ENCODE measurements around the gene ATP6V0C.
"Not testable (repeated sequence)": the region's sequence is repeated elsewhere in the genome, so short reads cannot be mapped to it uniquely, and the experiment has no call there.

Gene ATP6V0C

DNA sequence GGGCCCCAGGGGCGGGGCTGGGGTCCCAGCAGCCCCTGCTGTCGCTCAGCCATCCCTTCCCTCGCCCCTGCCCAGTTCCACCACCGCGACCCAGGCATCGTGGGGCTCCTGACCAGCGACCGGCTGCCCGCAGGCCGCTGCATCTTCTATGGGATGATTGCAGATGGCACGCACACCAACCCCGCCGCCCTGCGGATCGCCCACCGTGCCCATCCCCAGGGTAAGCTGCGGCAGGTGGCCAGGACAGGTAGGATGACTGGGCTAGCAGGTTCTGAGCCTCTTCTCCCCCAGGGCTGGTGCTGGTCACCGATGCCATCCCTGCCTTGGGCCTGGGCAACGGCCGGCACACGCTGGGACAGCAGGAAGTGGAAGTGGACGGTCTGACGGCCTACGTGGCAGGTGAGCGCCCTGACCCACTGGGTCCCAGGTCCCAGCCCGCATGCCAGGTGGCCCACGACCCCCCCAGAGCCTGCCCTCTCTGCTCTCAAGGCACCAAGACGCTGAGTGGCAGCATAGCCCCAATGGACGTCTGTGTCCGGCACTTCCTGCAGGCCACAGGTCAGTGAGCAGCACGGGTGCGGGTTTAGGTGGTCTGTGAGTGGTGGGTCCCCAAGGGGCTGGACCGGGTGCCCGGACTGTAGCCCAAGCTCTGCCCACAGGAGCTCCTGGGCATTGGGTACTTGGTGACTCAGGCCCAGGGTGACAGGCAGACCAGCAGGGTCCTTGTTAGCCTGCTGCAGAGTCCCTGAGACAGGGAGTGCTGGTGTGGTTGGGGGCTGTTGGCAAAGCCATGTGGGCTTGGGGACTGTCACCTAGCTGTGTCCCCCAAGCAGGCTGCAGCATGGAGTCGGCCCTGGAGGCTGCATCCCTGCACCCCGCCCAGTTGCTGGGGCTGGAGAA is 14.7 kb downstream of the ATP6V0C start:
- DNase-seq (ENCODE audit: low read depth in 2 of 2), result no peak

DNA sequence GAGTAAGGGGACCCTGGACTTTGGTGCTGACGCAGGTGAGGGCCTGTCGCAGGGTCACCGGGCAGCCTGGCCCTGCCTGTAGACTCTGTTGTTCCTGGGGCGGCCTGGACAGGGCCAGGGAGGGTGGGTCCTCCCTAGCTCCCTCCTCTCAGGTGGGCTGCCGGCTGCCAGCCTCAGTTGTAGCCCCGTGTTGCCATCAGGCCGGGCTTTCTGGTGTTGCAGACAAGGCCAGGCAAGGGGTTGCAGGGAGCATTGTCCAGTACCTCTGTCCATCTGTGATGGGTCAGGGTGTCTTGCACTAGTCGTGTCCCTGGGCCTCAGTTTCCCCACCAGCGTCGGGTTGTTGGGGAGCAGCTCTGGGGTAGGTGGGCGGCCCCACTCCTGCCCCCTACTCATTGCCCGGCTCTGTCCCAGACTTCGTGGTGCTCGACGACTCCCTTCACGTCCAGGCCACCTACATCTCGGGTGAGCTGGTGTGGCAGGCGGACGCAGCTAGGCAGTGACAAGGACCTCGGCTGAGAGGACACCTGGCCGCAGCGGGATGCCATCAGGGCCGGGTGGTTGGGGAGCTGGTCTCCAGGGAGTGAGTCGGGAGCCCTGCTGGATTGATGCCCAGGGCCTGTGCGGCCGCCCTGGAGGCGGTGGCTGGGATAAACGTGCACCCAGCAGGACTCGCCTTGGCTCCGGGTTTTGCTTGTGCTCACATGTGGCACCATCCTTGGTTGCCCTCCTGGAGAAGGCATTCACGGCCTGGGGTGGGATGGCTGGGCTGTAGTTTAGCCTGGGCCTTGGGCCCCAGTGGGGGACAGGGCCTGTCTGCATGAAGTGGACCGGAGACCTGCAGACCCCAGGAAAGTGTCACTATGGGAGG is 15.5 kb downstream of the ATP6V0C start:
- no peak for DNase-seq (ENCODE audit: low read depth in 2 of 2)

DNA sequence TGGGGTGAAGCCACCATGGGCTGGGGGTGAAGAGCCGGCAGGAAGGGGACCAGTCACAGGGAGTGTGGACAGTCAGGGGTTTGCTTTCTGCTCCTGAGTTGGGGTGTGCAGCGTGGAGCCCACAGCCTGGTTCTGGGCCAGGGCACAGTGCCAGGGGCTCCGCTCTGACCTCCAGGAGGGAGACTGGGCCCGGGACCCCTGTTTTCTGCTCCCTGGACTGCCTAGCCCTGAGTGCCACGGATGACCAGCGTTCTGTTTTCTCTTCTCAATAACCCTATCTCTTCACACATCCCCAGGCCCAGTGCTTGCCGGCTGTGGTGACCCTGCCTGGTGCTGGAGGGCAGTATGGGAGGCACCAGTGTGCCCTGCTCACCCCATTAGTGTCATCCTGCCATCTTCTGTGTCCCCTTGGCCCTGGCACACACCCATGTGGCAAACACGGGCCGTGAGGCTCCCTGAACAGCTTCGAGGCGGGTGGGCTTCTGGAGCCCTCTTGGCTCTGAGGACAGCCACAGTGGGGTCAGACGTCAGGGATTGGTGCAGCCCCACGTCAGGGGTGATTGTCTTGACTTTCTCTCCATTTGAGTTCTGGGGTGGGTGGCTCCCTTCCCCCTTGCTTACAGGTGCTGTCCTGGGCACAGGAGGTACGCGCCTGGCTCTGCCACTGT is 16.3 kb downstream of the ATP6V0C start:
- no peak for DNase-seq (ENCODE audit: low read depth in 2 of 2)

DNA sequence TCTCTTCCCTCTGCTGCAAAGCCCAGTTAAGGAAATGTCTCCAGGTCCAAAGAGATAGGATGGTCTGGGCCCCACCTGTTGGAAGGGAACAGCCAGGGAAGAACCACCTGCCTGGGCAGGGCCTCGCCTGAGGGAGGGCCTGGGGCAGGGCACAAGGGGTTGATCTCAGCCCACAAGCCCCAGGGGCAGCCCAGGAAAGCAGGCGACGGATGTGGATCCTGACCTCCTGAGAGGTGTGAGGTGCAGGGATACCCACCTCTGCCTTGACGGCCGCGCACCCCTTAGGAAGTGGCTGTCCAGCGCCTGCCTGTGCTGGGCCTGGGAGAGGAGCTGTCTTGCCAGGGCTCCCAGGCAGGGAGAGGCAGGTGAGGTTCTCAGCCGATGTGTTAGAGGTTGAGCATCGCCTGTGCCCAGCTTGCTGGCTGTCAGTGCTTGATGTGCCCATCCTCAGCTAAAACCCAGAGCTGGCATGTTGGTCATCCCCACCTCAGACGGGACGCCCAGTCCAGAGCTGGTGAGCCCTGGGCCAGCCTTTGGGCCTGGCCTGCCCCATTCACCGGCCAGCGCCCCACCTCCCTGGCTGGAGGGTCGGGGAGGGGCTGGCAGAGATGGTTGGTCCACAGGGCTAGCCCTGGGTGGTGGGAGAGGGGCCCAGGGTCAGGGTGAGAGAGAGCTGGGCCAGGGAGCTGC is 17.0 kb downstream of the ATP6V0C start:
- no peak for DNase-seq (ENCODE audit: low read depth in 2 of 2)

DNA sequence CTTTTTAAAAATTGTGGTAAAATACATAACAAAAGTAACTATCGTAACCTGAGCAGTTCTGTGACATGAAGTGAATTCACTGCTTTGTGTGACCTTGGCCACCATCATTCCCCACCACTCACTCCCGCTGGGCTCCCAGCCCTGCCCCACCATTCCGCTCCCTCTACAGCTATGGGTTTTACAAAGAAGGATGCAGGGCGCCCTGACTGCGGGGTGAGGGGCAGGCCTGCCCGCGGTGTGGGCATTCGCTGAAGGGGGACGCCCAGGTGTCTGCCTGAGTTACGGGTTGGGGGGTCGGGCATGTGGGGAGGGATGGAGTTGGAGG is 17.6 kb downstream of the ATP6V0C start, which contains the start of gene CEMP1:
Gene CEMP1 (minus strand): TSS at position 38 of the 325 bp plus-strand sequence. CDS start 335 bp downstream, outside the sequence.
- no peak for DNase-seq (ENCODE audit: low read depth in 2 of 2)

DNA sequence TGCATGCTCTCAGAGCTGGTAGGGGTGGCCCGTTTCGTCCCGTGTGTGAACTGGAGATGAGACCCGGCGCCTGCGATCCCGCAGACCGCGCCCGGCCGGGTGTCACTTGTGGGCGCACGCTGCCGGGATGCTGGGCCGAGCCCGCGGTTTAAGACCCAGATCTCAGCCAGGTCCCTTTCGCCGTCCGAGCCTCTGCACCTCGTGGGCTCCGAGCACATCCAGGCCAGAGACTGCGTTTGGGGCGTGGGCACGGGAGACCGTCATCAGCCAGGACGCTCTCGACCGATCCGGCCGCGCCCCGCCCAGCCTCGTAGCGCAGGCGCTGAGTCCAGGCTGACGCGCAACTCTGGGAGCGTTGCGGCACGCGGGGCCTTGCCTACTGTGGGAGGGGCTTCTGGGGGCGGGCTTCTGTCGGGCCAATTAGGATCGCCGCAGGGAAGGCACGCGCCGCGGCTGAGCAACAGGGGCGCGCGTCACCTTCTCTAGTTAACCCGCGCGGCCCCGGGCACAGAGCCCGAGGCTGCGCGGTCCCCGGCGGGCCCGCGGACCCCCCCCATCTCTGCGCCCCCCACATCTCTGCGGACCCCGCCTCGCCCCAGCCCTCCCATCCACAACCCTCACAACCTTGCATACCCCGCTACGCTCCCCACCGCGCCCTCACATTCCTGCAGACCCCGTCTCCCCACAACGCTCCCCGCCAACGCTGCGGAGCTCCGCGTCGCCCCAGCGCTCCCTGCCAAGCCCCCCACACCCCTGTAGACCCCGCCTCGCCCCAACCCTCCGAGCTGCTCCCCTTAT is 18.1 kb downstream of the ATP6V0C start:
- DNase-seq (ENCODE audit: low read depth in 2 of 2), result peak; percentile 93 to 98

DNA sequence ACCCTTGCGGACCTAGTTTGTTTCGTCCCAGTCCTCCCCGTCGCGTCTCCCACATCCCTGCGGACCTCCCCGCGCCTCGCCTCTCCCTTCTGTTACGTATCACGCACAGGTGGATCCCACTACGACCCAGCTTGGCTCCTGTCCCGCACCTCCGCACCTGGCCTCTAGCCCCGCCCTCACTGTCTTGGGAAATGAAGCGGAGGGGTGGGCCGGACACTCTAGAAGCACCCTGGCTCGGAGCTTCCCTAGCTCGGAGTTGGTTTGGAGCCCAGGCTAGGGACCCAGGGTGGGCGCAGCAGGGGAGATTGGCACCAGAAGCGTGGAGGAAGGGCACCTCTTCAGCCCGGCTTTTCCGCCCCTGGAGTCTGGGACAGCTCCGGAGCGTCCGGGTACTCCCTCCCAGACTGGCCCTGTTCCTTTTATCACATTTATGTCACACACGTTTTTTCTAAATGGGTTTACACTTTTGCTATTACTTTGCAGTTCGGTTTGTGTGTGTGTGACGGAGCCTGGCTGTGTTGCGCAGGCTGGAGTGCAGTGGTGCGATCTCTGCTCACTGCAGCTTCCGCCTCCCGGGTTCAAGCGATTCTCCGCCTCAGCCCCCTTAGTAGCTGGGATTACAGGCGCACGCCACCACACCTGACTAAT is 18.9 kb downstream of the ATP6V0C start:
- DNase-seq (ENCODE audit: low read depth in 2 of 2), result peak in 1 of 2 experiments; percentile 49

DNA sequence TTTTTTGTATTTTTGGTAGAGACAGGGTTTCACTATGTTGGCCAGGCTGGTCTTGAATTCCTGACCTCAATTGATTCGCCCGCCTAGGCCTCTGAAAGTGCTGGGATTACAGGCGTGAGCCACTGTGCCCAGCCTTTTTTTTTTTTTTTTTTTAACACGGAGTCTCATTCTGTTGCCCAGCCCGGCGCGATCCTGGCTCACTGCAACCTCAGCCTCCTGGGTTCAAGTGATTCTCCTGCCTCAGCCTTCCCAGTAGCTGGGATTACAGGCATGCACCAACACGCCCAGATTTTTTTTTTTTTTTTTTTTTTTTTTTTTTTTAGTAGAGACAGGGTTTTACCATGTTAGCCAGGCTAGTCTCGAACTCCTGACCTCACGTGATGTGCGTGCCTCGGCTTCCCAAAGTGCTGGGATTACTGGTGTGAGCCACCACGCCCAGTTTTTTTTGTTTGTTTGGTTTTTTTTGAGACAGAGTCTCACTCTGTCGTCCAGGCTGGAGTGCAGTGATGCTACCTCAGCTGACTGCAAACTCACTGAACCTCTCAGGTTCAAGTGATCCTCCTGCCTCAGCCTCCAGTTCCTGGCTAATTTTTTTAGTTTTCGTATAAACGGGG is 19.5 kb downstream of the ATP6V0C start:
- not testable (repeated sequence) for DNase-seq (ENCODE audit: low read depth in 2 of 2)

DNA sequence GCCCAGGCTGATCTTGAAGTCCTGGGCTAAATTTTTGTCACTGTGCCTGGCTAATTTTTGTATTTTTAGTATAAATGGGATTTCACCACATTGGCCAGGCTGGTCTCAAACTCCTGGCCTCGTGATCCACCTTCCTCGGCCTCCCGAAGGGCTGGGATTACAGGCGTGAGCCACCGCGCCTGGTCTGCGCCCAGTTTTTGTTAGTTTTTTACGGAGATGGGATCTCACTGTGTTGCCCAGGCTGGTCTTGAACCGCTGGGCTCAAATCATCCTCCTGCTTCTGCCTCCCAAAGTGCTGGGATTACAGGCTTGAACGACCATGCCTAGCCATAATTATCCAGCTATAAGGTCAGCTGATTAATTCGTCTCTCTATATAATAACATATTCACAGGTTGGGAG is 20.2 kb downstream of the ATP6V0C start:
- no peak for DNase-seq (ENCODE audit: low read depth in 2 of 2)

DNA sequence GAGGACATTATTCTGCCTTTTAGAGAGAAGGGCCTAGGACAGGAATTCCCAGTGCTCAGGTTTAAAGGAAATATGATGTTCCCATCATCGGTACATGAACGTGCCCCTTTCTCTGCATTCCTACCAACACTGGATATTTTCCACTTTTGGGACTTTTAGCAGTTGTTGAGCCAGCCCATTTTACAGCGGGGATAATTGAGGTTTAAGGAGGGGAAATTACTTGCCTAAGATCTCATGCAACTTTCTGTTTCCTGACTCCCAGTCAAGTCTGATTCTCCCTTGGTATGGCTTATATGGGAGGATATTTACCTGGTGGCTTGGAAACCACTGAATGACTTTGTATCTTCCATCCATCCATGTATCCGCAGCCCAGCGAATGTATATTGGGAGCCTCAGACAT is 20.6 kb downstream of the ATP6V0C start:
- not testable (repeated sequence) for DNase-seq (ENCODE audit: low read depth in 2 of 2)

DNA sequence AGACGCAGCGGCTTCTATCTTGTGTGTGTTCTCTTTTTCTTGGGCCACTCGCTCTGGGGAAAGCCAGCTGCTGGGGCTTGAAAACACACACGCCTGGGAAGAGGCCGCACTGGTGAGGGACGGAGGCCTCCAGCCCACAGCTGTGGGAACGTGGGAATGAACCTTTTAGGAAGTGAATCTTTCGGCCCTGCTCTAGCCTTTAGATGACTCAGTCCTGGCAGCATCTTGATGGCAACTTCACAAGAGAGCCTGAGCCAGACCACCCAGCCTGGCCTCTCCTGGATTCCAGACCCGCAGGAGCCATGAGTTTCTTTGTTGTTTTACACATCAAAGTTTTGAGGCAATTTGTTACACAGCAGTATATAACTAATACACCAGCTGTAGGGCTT is 21.9 kb downstream of the ATP6V0C start:
- no peak for DNase-seq (ENCODE audit: low read depth in 2 of 2)

DNA sequence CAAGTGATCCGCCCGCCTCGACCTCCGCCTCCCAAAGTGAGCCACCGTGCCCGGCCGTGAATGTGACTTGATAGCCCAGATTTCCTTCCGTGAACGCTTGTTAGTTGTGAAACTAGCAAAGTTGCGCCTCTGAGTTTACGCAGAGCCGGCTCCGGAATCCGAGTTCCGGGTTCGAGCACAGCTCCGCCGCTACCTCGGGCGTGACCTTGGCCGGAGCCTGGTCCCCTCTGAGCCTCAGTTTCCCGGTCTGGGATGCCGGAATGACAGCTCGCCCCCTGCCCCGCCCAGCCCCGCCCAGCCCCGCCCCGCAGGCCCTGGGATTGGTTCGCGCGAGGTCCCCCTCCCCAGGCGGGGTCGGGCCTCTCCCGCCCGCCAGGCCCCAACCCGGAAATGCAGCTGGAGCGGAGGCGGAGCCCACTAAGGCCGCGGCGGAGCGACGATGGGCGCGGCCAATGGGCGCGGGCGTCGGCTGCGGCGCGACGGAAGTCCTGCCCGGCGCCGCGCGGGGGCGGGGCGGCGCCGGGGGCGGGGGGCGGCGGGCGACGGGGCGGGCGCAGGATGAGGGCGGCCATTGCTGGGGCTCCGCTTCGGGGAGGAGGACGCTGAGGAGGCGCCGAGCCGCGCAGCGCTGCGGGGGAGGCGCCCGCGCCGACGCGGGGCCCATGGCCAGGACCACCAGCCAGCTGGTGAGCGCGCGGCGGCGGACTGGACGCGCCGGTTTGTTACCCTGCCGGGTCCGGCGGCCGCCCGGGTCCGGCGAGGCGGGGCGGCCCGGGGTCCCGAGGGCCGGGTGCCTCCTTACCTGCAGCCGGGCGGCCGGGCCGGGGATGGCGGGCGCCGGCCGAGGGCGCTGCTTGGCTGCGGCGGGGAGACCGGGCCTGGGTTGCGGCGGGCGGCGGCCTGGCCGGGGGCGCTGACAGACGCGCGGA is 24.0 kb downstream of the ATP6V0C start, which contains the start of gene PDPK1:
Gene PDPK1 (plus strand): TSS at position 571 of the 929 bp plus-strand sequence. CDS start 92 bp downstream, at position 663.
- peak; percentile 85 to 86 for DNase-seq (ENCODE audit: low read depth in 2 of 2)

DNA sequence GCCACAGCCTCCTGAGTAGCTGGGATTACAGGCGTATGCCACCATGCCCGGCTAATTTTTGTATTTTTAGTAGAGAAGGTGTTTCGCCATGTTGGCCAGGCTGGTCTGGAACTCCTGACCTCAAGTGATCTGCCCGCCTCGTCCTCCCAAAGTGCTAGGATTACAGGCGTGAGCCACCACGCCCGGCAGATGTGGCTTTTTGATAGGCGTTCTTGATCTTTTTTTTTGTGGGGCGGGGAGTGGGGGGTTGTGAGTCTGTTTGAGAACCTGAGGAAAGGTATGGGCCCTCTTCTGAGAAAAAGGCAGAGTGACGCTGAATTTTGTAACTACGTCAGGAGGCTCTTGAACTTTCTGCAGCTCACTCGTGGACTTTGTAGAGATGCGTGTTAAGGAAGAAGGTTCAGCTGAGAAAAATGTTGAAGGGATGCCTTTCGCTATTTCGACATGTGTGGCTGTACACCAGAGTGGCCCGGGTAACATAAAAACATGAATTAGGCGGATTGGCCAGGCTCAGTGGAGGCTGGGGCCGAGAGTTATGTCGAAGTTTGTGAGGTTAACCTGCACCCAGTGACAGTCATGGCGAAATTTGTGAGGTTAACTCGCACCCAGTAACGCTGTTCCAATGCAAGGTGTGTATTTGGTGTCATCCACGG is 25.6 kb downstream of the ATP6V0C start:
- DNase-seq (ENCODE audit: low read depth in 2 of 2), result not testable (repeated sequence)

DNA sequence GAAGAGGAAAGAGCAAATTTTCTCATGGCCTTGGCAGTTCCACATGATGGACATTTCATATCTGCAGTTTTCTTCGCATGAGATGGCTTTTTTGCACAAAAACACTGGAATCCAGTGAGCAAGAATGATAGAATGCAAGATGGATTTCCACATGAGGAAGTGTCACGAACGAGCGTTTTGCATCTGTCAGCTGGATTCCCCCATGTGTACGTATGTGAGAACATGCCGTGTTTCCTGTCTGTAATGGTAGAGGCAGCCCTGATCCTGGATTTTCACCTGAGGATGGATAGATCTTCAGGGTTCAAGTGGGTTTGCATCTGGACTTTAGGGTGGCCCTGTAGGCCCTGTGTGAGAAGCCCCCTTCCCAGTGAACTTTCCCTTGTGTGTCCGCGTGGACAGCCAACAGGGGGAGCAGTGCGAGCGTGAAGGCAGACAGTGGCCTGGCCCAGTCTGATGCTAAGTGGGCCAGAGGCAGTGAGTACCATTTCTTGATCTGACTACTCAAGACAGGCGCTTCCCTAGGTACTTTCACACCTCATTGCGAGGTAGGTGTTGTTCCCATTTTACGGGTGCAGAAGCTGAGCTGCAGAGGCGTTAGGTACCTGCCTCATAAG is 26.2 kb downstream of the ATP6V0C start:
- DNase-seq (ENCODE audit: low read depth in 2 of 2), result not testable (repeated sequence)

DNA sequence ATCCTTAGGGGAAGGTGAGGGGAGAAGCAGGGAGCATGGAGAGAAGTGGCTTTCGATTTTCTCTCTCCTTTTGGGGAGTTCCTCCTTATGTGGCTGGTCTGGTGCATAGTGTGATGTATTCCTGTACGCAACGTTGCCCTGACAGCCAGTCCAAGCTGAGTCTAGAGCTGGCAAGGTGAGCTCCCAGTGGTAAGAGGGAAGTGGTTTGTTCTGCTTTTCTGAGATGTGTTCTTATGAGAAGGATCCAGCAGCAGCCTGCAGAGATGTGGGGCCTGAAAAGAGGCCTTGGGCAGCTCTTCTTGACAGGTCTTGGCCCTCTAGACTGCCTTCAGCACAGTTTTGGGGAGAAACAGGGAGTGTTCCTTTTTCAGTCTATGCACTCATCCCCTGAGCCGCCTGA is 27.2 kb downstream of the ATP6V0C start:
- DNase-seq (ENCODE audit: low read depth in 2 of 2), result not testable (repeated sequence)

DNA sequence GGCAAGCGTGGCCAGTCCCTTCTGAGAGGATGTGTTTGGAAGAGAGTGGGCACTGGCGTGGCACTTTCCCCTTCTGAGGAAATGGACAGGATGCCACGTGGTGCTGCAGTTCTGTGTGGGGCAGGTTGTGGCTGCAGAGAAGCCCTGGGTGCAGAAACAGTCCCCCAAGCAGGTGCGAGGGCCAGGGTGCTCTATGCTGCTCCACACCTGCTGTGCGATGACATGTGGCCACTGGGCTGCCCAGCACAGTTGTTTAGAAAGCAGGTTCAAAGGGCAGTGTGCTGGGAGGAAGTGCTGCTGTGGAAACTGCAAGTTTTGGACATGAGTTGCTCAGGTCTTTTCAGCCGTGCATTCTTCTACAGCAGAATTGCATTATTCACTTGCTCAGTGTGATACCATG is 27.7 kb downstream of the ATP6V0C start:
- not testable (repeated sequence) for DNase-seq (ENCODE audit: low read depth in 2 of 2)

DNA sequence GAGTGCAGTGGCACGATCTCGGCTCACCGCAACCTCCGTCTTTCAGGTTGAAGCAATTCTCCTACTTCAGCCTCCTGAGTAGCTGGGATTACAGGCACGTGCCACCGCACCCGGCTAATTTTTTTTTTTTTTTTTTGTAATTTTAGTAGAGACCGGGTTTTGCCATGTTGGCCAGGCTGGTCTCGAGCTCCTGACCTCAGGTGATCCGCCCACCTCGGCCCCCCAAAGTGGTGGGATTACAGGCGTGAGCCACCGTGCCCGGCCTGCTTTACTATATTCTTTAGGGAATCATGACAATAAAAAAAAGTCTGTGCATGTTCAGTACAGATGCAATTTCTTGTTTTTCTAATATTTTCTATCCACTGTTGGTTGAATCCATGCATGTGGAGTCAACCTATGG is 30.0 kb downstream of the ATP6V0C start:
- DNase-seq (ENCODE audit: low read depth in 2 of 2), result not testable (repeated sequence)

Data from stimulated activated CD4-positive, alpha-beta T cell treated with anti-CD3 and anti-CD28 coated beads, Interleukin-12 subunit alpha, Interleukin-12 subunit beta, amount 100 ng/mL, for 24 hours (primary cell).